Sigmoid colon (tissue), 7 donors: Measurements from ENCODE around the gene ARHGAP45. TPM values are rescaled to one million over a fixed set of nuclear protein-coding genes. Genes with fewer than 3 reads are reported as not detected.
A peak's percentile ranks its signal among the peaks of the same experiment; 100 is the strongest.

Experiments used
- DNase-seq: peaks from one replicate; pipeline ENCODE4 v3.0.0-alpha.2; 2019
- H3K27ac ChIP-seq, 4 donors: fragments of 200-600 bp; sonication (generic); one replicate each; pipeline ENCODE4 v1.5.1; 2016 to 2019; ENCODE audit warnings: mild to moderate bottlenecking in 1 of 4
- H3K27me3 ChIP-seq, 3 donors: fragments of 200-600 bp; sonication (generic); one replicate each; pipeline ENCODE4 v1.5.1; 2019; ENCODE audit warnings: mild to moderate bottlenecking in 1 of 3
- H3K36me3 ChIP-seq, 4 donors: fragments of 200-600 bp; sonication (generic); one replicate each; pipeline ENCODE4 v1.5.1; 2016 to 2019
- H3K4me1 ChIP-seq, 4 donors: fragments of 200-600 bp; sonication (generic); one replicate each; pipeline ENCODE4 v1.5.1; 2017 to 2019
- H3K4me3 ChIP-seq, 4 donors: fragments of 200-600 bp; sonication (generic); one replicate each; pipeline ENCODE4 v1.5.1; 2017 to 2019; ENCODE audit warnings: mild to moderate bottlenecking in 2 of 4, moderate library complexity in 1 of 4
- H3K9me3 ChIP-seq, 4 donors: fragments of 200-600 bp in 3 of 4; sonication (generic) in 3 of 4; one replicate each; pipeline versions ENCODE4 v1.5.1 to v1.6.1; 2013 to 2019
- EP300 ChIP-seq, 4 donors: sonication (generic); formaldehyde crosslinking; IDR thresholded peaks; one replicate each; pipeline ENCODE4 v1.6.1; 2017; ENCODE audit warnings: antibody characterized with exemption in 4 of 4
- POLR2A ChIP-seq, 2 donors: fragments of 450-650 bp; IDR thresholded peaks; one replicate each; pipeline ENCODE4 v1.6.1; 2016; ENCODE audit warnings: antibody characterized with exemption in 2 of 2, mild to moderate bottlenecking in 2 of 2, moderate library complexity in 2 of 2
- POLR2AphosphoS5 ChIP-seq, 4 donors: sonication (generic); formaldehyde crosslinking; IDR thresholded peaks; one replicate each; pipeline ENCODE4 v1.6.1; 2017; ENCODE audit warnings: antibody characterized with exemption in 4 of 4
- WGBS, 2 donors: extraction: QIAGEN DNeasy Blood & Tissue Kit; methylation state at CpG; one replicate each; pipeline ENCODE4 v1.1.7; 2013; 5-methylcytosine and 5-hydroxymethylcytosine counted together
- intact Hi-C: fragments of 100-400 bp; cut with DNase I; formaldehyde crosslinking; loops from one replicate; pipeline ENCODE4 v1.15.1; 2023
- polyA plus RNA-seq, 3 donors: library from polyadenylated mRNA; stranded (reverse); fragments of 200-250 nt; gene quantifications; one replicate each; pipeline ENCODE4 v1.2.3, GENCODE V29; 2013
- total RNA-seq, 4 donors: library from RNA; depleted of rRNA; stranded (reverse); fragments of >200 nt; gene quantifications; one replicate each; pipeline ENCODE4 v1.1.0, GENCODE V29; 2016
- TF ChIP-seq, protein P1 (sequence below), 4 experiments: fragments of 450-650 bp in 3 of 4; fragments of 200-600 bp in 1 of 4; IDR thresholded peaks; one replicate each; pipeline ENCODE4 v1.5.1; 2016 to 2019; ENCODE audit warnings: antibody characterized with exemption in 4 of 4, mild to moderate bottlenecking in 3 of 4, moderate library complexity in 2 of 4
- donor health status: healthy with polysubstance abuse.
- donor health status: Bipolar disorder and iron deficiency.
- donor health status: healthy.

ARHGAP45 gene
- total and polyA plus RNA-seq, 7 donors = 12.8 to 103 (median 21.6) TPM

GRCh38 chr19:1118999-1119398 is 52.0 kb downstream of the ARHGAP45 start:
- no peak overlapping the region for H3K4me3 ChIP-seq
- H3K9me3 ChIP-seq = no peaks in the 10 kb centered on the region
- peaks cover 0 to 14% (median 7%) of the 10 kb centered on the region in 4 donors for H3K4me1 ChIP-seq
- no peaks in the 10 kb centered on the region for H3K27me3 ChIP-seq
- intact Hi-C loops = no loop called here
- TF ChIP-seq POLR2AphosphoS5 (IDR thresholded peaks at IDR 0.05) (peak in 2 of 4 donors; percentile 19 to 31), EP300 (IDR thresholded peaks at IDR 0.05) (no peak)
- DNase-seq = peak; percentile 65
- peaks cover 45 to 100% (median 73%) of the 10 kb centered on the region in 4 donors for H3K36me3 ChIP-seq
- WGBS, 2 donors = 95 to 97% methylated on average over 34 of the region's 34 CpGs
- H3K27ac ChIP-seq = no peak overlapping the region

GRCh38 chr19:1119475-1120217 is 52.7 kb downstream of the ARHGAP45 start:
- no peak overlapping the region for H3K27ac ChIP-seq
- 94% methylated on average over 50 of the region's 50 CpGs for WGBS, 2 donors
- H3K4me1 ChIP-seq = peaks cover 0 to 15% (median 7%) of the 10 kb centered on the region in 4 donors
- H3K4me3 ChIP-seq = no peak overlapping the region
- TF ChIP-seq, protein P1, sequence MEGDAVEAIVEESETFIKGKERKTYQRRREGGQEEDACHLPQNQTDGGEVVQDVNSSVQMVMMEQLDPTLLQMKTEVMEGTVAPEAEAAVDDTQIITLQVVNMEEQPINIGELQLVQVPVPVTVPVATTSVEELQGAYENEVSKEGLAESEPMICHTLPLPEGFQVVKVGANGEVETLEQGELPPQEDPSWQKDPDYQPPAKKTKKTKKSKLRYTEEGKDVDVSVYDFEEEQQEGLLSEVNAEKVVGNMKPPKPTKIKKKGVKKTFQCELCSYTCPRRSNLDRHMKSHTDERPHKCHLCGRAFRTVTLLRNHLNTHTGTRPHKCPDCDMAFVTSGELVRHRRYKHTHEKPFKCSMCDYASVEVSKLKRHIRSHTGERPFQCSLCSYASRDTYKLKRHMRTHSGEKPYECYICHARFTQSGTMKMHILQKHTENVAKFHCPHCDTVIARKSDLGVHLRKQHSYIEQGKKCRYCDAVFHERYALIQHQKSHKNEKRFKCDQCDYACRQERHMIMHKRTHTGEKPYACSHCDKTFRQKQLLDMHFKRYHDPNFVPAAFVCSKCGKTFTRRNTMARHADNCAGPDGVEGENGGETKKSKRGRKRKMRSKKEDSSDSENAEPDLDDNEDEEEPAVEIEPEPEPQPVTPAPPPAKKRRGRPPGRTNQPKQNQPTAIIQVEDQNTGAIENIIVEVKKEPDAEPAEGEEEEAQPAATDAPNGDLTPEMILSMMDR (IDR thresholded peaks at IDR 0.05) = no peak
- DNase-seq = peak; percentile 60
- intact Hi-C loops = no loop called here
- H3K36me3 ChIP-seq = peaks cover 42 to 100% (median 74%) of the 10 kb centered on the region in 4 donors
- H3K27me3 ChIP-seq = no peaks in the 10 kb centered on the region
- H3K9me3 ChIP-seq = no peaks in the 10 kb centered on the region

DNA sequence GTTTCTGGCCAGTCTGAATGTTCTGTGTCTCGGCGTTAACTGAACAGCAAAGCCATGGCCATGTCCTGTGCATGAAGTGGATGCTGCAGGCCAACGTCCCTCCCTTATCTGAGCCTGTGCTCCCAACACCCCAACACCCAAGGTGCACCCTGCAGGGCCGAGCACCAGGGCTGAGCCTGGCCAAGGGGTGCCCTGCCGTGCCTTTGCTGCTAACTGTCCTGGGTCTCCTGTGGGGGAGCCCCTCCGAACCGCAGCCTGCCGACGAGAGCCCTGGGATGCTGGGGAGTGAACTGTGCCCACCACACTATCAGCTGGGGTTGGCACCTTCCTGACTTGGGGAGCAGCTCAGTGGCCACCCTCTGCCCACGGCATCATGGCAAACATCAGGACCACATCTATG is 54.4 kb downstream of the ARHGAP45 start:
- no peaks in the 10 kb centered on the region for H3K27me3 ChIP-seq
- H3K4me3 ChIP-seq = no peak overlapping the region
- intact Hi-C loops = no loop called here
- TF ChIP-seq EP300 (IDR thresholded peaks at IDR 0.05) = no peak
- TF ChIP-seq, protein P1 (IDR thresholded peaks at IDR 0.05) = no peak
- TF ChIP-seq POLR2A (IDR thresholded peaks at IDR 0.05) = no peak
- TF ChIP-seq POLR2AphosphoS5 (IDR thresholded peaks at IDR 0.05) = no peak
- H3K36me3 ChIP-seq = peaks cover 48 to 98% (median 71%) of the 10 kb centered on the region in 4 donors
- 97% methylated on average over 10 of the region's 10 CpGs for whole genome bisulfite sequencing, 2 donors
- peak; percentile 58 for DNase-seq
- H3K9me3 ChIP-seq = no peaks in the 10 kb centered on the region
- H3K27ac ChIP-seq = no peak overlapping the region
- H3K4me1 ChIP-seq = peaks cover 0 to 15% (median 8%) of the 10 kb centered on the region in 4 donors

DNA sequence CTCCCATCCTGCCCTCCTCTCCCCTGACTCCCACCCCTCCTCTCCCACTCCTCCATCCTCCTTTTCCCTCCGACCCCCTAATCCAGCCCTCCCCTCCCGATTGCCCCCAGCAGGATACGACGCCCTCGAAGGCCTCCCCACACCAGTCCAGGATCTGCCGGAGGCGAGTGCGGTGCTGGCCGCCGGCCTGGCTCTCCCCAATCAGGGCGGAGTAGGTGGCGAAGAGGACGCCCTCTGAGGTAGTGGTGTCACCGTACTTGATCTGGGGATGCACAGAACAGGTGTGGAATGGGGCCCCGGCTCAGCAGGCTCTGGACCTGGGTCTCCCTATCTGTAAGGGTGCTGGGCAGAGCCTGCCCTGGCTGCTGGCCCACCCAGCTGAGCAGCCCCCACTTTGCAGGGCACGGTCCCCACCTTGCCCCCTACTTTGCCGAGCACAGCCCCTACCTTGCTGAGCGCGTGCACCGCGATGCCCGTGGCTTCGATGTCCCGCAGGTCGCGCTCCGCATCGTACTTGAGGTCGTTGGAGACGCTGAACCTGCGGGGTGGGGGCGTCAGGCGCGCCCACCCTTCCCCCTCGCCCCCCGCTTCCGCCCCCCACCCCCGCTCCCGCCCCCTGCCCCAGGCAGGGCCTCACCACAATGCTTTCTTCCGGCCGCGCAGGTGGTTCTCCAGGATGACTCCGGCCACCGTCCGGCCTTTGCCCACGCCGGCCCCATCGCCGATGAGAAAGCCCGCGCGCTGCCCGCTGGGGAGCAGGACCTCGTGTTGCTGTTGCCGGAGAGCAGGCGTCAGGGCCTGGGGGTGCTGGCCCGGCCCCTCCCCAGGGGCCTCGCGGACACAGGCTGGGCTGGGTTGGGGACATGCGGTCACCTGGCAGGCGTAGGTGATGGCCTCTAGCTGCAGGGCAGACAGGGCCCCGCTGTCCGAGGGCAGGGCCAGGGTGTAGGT is 55.3 kb downstream of the ARHGAP45 start:
- Histone ChIP-seq H3K27ac (no peak overlapping the region), H3K4me3 (no peak overlapping the region), H3K4me1 (peaks cover 0 to 22% (median 9%) of the 10 kb centered on the region in 4 donors), H3K9me3 (no peaks in the 10 kb centered on the region), H3K36me3 (peaks cover 48 to 98% (median 68%) of the 10 kb centered on the region in 4 donors), H3K27me3 (no peaks in the 10 kb centered on the region)
- peak; percentile 58 for DNase-seq
- intact Hi-C loops = no loop called here
- no peak for TF ChIP-seq POLR2A (IDR thresholded peaks at IDR 0.05)
- no peak for TF ChIP-seq EP300 (IDR thresholded peaks at IDR 0.05)
- TF ChIP-seq POLR2AphosphoS5 (IDR thresholded peaks at IDR 0.05) = no peak
- TF ChIP-seq, protein P1 (IDR thresholded peaks at IDR 0.05) = no peak
- 96 to 97% methylated on average over 63 of the region's 63 CpGs for WGBS, 2 donors

DNA sequence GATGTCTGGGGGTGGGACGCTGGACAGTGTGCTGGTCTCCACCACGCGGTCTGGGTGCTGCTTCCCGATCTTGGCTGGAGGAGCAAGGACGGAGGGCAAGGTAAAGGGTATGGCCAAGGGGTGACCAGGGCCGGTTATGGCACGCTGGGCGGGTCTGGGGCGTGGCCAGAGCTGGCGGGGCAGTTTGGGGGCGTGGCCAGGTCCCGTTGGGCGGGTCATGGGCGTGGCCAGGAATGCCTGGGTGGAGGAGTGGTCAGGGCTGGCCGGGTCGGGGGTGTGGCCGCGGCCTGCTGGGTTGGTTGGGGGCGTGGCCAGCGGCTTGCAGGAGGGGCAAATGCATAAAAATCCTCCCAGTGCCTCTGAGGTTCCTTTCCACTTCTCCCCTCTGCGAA is 56.0 kb downstream of the ARHGAP45 start:
- TF ChIP-seq, protein P1 (IDR thresholded peaks at IDR 0.05) = no peak
- 48 to 70% methylated on average over 21 of the region's 21 CpGs for WGBS, 2 donors
- intact Hi-C loops = no loop called here
- Histone ChIP-seq H3K4me1 (peaks cover 0 to 22% (median 9%) of the 10 kb centered on the region in 4 donors), H3K27ac (peak overlapping the region in 1 of 4 donors; percentile 9), H3K4me3 (no peak overlapping the region), H3K27me3 (no peaks in the 10 kb centered on the region), H3K9me3 (no peaks in the 10 kb centered on the region), H3K36me3 (peaks cover 45 to 98% (median 64%) of the 10 kb centered on the region in 4 donors)
- DNase-seq = no peak
